MG63 (cell line): ENCODE results near the gene ACTR1A. TPM values are rescaled to one million over a fixed set of nuclear protein-coding genes. Genes with fewer than 3 reads are reported as not detected.
A peak's percentile ranks its signal among the peaks of the same experiment; 100 is the strongest.
"Not testable (repeated sequence)": the region's sequence is repeated elsewhere in the genome, so short reads cannot be mapped to it uniquely, and the experiment has no call there.

Experiments used
- DNase-seq: peaks from one replicate; pipeline ENCODE4 v3.0.0-alpha.2; 2020
- H3K27me3 ChIP-seq: fragments of 250-450 bp; sonication (Bioruptor Pico); 2 replicates; pipeline ENCODE4 v1.5.1; 2020; ENCODE audit warnings: mild to moderate bottlenecking, moderate library complexity
- H3K36me3 ChIP-seq: fragments of 250-450 bp; sonication (Bioruptor Pico); 2 replicates; pipeline ENCODE4 v1.5.1; 2020; ENCODE audit warnings: mild to moderate bottlenecking, moderate library complexity
- H3K4me3 ChIP-seq: fragments of 250-450 bp; sonication (Bioruptor Pico); 2 replicates; pipeline ENCODE4 v1.5.1; 2020; ENCODE audit warnings: mild to moderate bottlenecking, moderate library complexity
- H3K9me3 ChIP-seq: fragments of 250-450 bp; sonication (Bioruptor Pico); 2 replicates; pipeline ENCODE4 v1.5.1; 2020; ENCODE audit warnings: mild to moderate bottlenecking, moderate library complexity
- total RNA-seq: library from RNA; depleted of rRNA; stranded (reverse); fragments of >200 nt; shearing (Covaris generic); gene quantifications from 2 replicates; pipeline ENCODE4 v1.2.3, GENCODE V29; 2014; ENCODE audit warnings: low replicate concordance

Gene ACTR1A
- total RNA-seq, 1 experiment from 2014 or later = 178 TPM

DNA sequence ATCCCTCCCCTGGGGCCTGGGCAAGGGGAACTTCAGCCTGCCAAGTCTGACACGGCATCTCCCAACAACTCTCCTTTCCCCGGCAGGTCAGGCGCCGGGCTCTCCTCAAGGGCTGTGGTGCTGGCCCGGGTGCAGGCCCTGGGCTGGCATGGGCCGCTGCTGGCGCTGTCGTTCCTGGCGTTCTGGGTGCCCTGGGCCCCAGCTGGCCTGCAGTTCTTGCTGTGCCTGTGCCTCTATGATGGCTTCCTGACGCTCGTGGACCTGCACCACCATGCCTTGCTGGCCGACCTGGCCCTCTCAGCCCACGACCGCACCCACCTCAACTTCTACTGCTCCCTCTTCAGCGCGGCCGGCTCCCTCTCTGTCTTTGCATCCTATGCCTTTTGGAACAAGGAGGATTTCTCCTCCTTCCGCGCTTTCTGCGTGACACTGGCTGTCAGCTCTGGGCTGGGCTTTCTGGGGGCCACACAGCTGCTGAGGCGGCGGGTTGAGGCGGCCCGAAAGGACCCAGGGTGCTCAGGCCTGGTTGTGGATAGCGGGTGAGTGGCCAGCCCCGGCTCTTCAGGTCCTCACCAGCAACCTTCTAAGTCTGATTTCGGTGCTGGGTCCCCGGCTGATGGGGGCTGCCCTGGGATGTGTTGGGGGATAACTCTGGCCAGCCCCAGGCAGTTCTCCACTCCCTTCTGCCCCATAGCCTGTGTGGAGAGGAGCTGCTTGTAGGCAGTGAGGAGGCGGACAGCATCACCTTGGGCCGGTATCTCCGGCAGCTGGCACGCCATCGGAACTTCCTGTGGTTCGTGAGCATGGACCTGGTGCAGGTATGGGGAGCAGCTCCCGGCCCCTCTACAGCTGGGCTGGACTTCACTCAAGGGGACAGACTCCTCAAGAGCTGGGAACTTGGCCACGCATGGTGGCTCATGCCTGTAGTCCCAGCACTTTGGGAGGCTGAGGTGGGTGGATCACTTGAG, 31.6 kb downstream of the ACTR1A start:
- H3K9me3 ChIP-seq = no peaks in the 10 kb centered on the region
- H3K4me3 ChIP-seq = no peak overlapping the region
- H3K27me3 ChIP-seq = no peaks in the 10 kb centered on the region
- no peak for DNase-seq
- no peaks in the 10 kb centered on the region for H3K36me3 ChIP-seq

GRCh38 chr10:102468683-102469082, 33.8 kb downstream of the ACTR1A start:
- H3K36me3 ChIP-seq = no peaks in the 10 kb centered on the region
- peak; percentile 65 for DNase-seq
- no peaks in the 10 kb centered on the region for H3K9me3 ChIP-seq
- H3K27me3 ChIP-seq = no peaks in the 10 kb centered on the region
- H3K4me3 ChIP-seq = no peak overlapping the region

- Histone ChIP-seq H3K27me3 (no peaks in the 10 kb centered on the region), H3K9me3 (no peaks in the 10 kb centered on the region), H3K4me3 (no peak overlapping the region), H3K36me3 (no peaks in the 10 kb centered on the region)
- DNase-seq = no peak
These were observed 34.5 kb downstream of the ACTR1A start for GRCh38 chr10:102467971-102468438.

- DNase-seq = no peak
- Histone ChIP-seq H3K27me3 (no peaks in the 10 kb centered on the region), H3K4me3 (no peak overlapping the region), H3K36me3 (no peaks in the 10 kb centered on the region), H3K9me3 (no peaks in the 10 kb centered on the region)
These were observed 35.2 kb downstream of the ACTR1A start for GRCh38 chr10:102467318-102467717.

- no peak for DNase-seq
- H3K27me3 ChIP-seq = no peaks in the 10 kb centered on the region
These were observed 37.0 kb downstream of the ACTR1A start for GRCh38 chr10:102465466-102465865.

DNA sequence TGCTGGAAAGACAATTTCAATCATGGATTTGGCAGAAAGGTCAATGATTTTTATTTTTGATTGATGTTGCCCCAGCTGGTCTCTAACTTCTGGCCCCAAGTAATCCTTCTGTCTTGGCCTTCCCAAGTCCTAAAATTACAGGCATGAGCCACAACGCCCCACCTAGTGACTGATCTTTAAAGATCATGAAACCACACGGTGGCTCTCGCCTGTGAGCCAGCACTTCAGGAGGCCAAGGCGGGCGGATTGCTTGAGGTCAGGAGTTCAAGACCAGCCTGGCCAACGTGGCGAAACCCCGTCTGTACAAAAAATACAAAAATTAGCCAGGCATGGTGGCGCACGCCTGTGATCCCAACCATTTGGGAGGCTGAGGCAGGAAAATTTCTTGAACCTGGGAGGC, 38.5 kb downstream of the ACTR1A start:
- DNase-seq = no peak
- Histone ChIP-seq H3K27me3 (no peaks in the 10 kb centered on the region), H3K36me3 (no peaks in the 10 kb centered on the region), H3K4me3 (no peak overlapping the region), H3K9me3 (no peaks in the 10 kb centered on the region)

More at GRCh38 chr10:102465466-102465865, 37.0 kb downstream of the ACTR1A start:
- no peaks in the 10 kb centered on the region for H3K9me3 ChIP-seq
- no peaks in the 10 kb centered on the region for H3K36me3 ChIP-seq
- H3K4me3 ChIP-seq = no peak overlapping the region

DNA sequence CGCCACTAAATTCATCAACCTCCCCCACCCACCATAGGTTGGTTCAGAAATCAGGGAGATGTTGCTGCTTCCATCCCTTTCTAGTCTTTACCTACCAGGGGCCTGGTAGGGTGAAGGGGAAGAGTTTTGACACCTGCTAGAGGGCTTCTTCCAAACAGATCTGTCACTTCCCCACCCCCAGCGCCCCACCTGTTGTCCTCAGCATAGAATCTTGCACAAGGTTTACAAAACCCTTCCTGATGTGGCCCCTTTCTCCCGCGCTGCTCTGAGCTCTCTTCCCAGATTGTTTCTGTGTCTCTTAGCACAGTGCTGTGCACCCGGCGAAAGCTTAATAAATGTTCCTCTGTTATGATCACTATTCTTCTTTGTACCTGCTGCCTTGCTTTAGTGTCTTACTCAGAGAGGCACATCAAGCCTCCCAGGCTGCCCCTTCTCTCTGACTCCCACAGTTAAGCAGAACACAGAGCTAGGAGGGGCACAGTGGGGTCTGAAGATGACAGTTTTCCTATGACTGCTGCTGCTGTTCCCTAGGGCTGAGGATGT, 39.9 kb downstream of the ACTR1A start:
- no peaks in the 10 kb centered on the region for H3K9me3 ChIP-seq
- no peaks in the 10 kb centered on the region for H3K27me3 ChIP-seq
- no peak for DNase-seq
- H3K4me3 ChIP-seq = no peak overlapping the region
- H3K36me3 ChIP-seq = no peaks in the 10 kb centered on the region

- H3K4me3 ChIP-seq = peak overlapping the region; percentile 30
- no peaks in the 10 kb centered on the region for H3K36me3 ChIP-seq
- no peaks in the 10 kb centered on the region for H3K27me3 ChIP-seq
- peak; percentile 81 for DNase-seq
- no peaks in the 10 kb centered on the region for H3K9me3 ChIP-seq
These were observed 41.1 kb downstream of the ACTR1A start for GRCh38 chr10:102461187-102462054.

DNA sequence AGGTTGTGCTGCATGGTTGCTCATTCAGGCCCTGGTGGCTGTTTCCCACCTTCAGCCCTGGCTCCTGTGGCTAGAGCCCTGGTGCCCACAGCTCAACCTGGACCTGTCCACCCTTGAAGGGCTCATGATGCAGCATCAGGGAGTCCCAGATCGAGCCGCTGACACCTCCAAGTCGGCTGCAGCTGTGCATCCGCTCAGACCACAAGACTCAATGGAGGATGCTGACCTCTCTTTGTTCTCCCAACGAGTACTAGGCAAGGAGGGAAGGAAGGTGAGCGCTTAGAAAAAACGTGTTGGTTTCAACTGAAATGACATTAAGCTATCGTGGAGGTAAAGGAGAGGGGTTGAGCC, 41.7 kb downstream of the ACTR1A start:
- H3K4me3 ChIP-seq = peak overlapping the region; percentile 30
- DNase-seq = no peak
- H3K9me3 ChIP-seq = no peaks in the 10 kb centered on the region
- no peaks in the 10 kb centered on the region for H3K27me3 ChIP-seq
- H3K36me3 ChIP-seq = no peaks in the 10 kb centered on the region

DNA sequence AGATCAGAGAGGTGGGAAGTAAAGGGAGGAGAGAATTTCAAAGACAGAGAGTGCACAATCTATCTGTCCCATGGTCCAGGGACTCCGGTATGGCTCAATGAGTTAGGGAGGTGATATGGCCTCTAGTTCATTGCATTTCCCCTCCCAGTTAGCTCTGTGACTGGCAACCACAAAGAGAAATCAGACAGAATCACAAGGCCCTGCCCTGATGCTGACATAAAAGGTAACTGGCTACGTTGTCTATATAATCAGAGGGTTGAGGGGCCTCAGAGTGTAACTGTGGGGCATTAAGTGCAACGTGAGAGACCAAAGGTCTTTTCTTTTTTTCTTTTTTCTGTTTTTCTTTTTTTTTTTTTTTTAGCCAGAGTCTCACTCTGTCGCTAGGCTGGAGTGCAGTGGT, 43.9 kb downstream of the ACTR1A start:
- H3K4me3 ChIP-seq = no peak overlapping the region
- H3K9me3 ChIP-seq = no peaks in the 10 kb centered on the region
- no peak for DNase-seq
- no peaks in the 10 kb centered on the region for H3K27me3 ChIP-seq
- H3K36me3 ChIP-seq = no peaks in the 10 kb centered on the region

DNA sequence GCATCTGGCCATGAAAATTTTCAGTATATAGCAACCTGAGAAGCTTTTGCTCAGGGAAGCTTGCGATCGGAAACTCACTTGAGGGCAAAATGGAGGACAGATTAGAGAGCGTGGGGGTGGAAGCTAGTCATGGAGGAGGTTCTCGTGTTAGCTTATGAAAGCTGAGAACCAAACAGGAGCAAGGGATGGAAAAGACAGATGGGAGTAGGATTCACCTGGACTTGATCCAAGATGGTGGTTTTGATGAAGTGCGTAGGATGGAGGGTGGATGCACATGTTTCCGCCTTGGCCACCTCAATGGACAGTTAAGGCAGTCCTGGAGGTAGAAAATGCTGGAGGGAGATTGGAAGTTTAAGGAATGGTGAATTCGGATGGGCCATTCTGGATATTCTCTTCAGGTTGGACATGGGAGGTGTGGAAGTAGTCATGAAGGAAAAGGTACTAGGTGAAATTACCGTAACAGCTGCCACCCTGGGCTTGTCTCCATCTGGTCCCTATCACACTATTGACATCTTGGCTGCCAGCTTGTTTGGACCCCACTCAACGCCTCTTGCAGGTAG, 44.8 kb downstream of the ACTR1A start:
- DNase-seq = no peak
- no peak overlapping the region for H3K4me3 ChIP-seq
- no peaks in the 10 kb centered on the region for H3K9me3 ChIP-seq
- H3K27me3 ChIP-seq = no peaks in the 10 kb centered on the region
- 0 out of 2 replicates have a peak, but pooled peaks cover under 1% of the 10 kb centered on the region for H3K36me3 ChIP-seq

DNA sequence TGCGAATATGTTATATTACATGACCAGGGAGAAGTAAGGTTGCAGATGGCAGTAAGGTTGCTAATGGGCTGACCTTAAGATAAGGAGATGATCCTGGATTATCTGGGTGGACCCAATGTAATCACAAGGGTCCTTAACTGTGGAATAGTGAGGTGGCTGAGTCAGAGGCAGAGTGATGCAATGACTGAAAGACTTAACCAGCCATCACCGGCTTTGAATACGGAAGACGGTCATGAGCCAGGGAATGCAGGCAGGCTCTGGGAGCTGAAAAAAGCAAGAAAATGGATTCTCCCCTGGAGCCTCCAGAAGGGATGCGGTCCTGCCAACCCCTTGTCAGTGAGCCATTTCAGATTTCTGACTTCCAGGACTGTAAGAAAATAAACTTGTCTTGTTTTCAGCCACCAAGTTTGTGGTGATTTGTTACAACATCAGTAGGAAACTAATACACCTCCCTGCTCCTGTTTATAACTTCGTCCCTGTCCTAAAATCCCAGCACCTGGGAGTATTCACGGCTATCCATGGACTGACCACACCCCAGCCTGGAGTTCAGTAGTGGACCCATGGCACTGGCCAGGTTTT, 46.5 kb downstream of the ACTR1A start:
- no peak overlapping the region for H3K4me3 ChIP-seq
- DNase-seq = no peak
- no peaks in the 10 kb centered on the region for H3K9me3 ChIP-seq
- no peaks in the 10 kb centered on the region for H3K27me3 ChIP-seq
- peaks cover 2% of the 10 kb centered on the region; the same call in 1 of the 2 replicates for H3K36me3 ChIP-seq

GRCh38 chr10:102454662-102455487, 47.6 kb downstream of the ACTR1A start:
- H3K27me3 ChIP-seq, H3K9me3 ChIP-seq, DNase-seq: not testable (repeated sequence)

DNA sequence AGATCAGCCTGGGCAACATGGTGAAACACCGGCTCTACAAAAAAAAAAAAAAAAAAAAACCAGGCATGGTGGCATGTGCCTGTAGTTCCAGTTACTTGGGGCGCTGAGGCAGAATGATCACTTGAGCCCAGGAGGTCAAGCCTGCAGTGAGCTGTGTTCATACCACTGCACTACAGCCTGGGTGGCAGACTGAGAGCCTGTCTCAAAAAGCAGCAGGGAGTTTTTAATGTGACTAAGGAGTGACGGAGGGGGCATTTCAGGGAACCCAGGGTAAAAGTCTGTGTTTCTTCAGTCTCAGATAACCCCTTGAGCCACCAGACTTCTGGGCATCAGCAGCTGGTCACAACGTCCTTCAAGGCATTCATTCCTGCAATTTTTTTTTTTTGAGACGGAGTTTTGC, 49.0 kb downstream of the ACTR1A start:
- no peak for DNase-seq
- Histone ChIP-seq H3K36me3 (peaks cover 2% of the 10 kb centered on the region; the same call in 1 of the 2 replicates), H3K4me3 (no peak overlapping the region), H3K9me3 (no peaks in the 10 kb centered on the region), H3K27me3 (no peaks in the 10 kb centered on the region)

More at GRCh38 chr10:102454662-102455487, 47.6 kb downstream of the ACTR1A start:
- H3K36me3 ChIP-seq, H3K4me3 ChIP-seq: not testable (repeated sequence)

DNA sequence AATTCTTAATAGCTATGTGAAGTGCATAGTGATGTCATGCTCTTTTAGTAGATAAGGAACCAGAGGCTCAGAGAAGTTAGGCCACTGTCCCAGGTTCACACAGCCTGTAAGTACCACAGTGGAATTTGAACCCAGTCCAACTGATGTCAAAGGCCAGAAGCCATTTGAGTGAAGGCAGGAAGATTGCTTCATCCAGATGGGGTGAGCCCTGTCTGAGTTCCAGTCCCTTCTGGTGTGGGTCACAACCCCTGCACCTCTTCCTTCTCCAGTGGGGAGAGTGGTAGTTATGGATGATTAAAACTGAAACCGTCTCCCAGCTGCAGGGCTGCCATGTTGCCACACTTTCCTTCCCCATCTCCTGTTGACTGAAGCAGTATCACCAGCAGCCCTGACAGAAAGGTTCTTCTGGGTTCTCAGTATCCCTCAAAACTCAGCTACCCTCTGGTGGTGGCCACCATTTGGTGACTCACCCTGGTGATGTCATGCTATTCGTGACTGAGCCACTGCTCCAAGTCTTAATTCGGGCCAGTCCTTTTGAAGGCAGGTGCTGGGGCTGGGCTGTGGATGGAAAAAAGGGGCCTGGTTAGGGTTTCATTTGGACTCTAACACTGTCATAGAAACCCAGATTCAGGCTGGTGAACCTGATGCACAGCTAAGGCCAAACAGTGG, 49.7 kb downstream of the ACTR1A start:
- no peaks in the 10 kb centered on the region for H3K27me3 ChIP-seq
- H3K4me3 ChIP-seq = no peak overlapping the region
- peak; percentile 72 for DNase-seq

More for the DNA sequence above, 49.7 kb downstream of the ACTR1A start:
- Histone ChIP-seq H3K36me3 (peaks cover 2% of the 10 kb centered on the region; the same call in 1 of the 2 replicates), H3K9me3 (no peaks in the 10 kb centered on the region)
